CD4-positive, alpha-beta T cell (primary cell): ENCODE results near the gene STARD3. TPM values are rescaled to one million over a fixed set of nuclear protein-coding genes. Genes with fewer than 3 reads are reported as not detected.
"Not testable (repeated sequence)": the region's sequence is repeated elsewhere in the genome, so short reads cannot be mapped to it uniquely, and the experiment has no call there.

Source experiments
- ATAC-seq: fragments of 200-7000 bp; cut with Tn5 transposase; one replicate; pipeline ENCODE4 v1.10.0; 2022; ENCODE audit warnings: mild to moderate bottlenecking; ENCODE audit not compliant: poor library complexity
- CTCF ChIA-PET: fragments of 350-600 bp; sonication (Branson Sonifier 250); formaldehyde crosslinking; loops from one replicate; lab custom pipeline; 2021; ENCODE audit warnings: antibody characterized with exemption, inconsistent platforms; lab: Charles Lee
- POLR2A ChIA-PET: fragments of 350-600 bp; sonication (Branson Sonifier 250); formaldehyde crosslinking; loops from one replicate; lab custom pipeline; 2021; ENCODE audit warnings: antibody characterized with exemption, inconsistent platforms; lab: Charles Lee
- DNase-seq, 14 experiments: peaks; one replicate each; pipeline ENCODE4 v3.0.0-alpha.2; 2013 to 2020; ENCODE audit warnings: mixed read lengths in 2 of 14
- H3K27ac ChIP-seq, 2 donors: one replicate each; pipeline versions ENCODE4 v1.5.1 to v1.7.0; 2013; ENCODE audit warnings: low read length in 2 of 2, low read depth in 1 of 2, mild to moderate bottlenecking in 1 of 2
- H3K27me3 ChIP-seq, 2 experiments: 1 replicate in 1 of 2; 2 replicates in 1 of 2; pipeline versions ENCODE4 v1.6.1 to v1.7.0; 2013; ENCODE audit warnings: low read length in 2 of 2, control low read depth in 1 of 2, mild to moderate bottlenecking in 1 of 2, moderate library complexity in 1 of 2; ENCODE audit not compliant: insufficient read depth in 2 of 2, control insufficient read depth in 1 of 2
- H3K36me3 ChIP-seq: one replicate; pipeline ENCODE4 v1.6.1; 2013; ENCODE audit warnings: low read length, control low read depth; ENCODE audit not compliant: insufficient read depth
- H3K4me1 ChIP-seq: one replicate; pipeline ENCODE4 v1.6.1; 2013; ENCODE audit warnings: low read length, control low read depth; ENCODE audit not compliant: insufficient read depth
- H3K4me3 ChIP-seq: one replicate; pipeline ENCODE4 v1.5.1; 2013; ENCODE audit warnings: mild to moderate bottlenecking, low read length, moderate library complexity
- H3K9me3 ChIP-seq, 2 experiments: 1 replicate in 1 of 2; 2 replicates in 1 of 2; pipeline versions ENCODE4 v1.6.1 to v1.7.0; 2013; ENCODE audit warnings: low read length in 2 of 2, mild to moderate bottlenecking in 2 of 2, control low read depth in 1 of 2, moderate library complexity in 1 of 2; ENCODE audit not compliant: control insufficient read depth in 1 of 2, insufficient read depth in 1 of 2
- H3K27ac Mint-ChIP-seq: one replicate; pipeline ENCODE4 v1.8.0; 2020; ENCODE audit warnings: mixed read lengths
- H3K27me3 Mint-ChIP-seq: one replicate; pipeline ENCODE4 v1.8.0; 2021; ENCODE audit warnings: mixed read lengths
- H3K36me3 Mint-ChIP-seq: one replicate; pipeline ENCODE4 v1.8.0; 2021; ENCODE audit warnings: low read depth, mixed read lengths
- H3K4me1 Mint-ChIP-seq: one replicate; pipeline ENCODE4 v1.8.0; 2021; ENCODE audit warnings: low read depth, mixed read lengths
- H3K4me3 Mint-ChIP-seq: one replicate; pipeline ENCODE4 v1.8.0; 2020; ENCODE audit warnings: mild to moderate bottlenecking, mixed read lengths
- H3K9me3 Mint-ChIP-seq: one replicate; pipeline ENCODE4 v1.8.0; 2020; ENCODE audit warnings: mixed read lengths
- CTCF ChIP-seq: fragments of 200-600 bp; IDR thresholded peaks from one replicate; pipeline ENCODE4 v1.8.0; 2022; ENCODE audit warnings: antibody characterized with exemption, mild to moderate bottlenecking
- intact Hi-C, 2 experiments: fragments of 100-400 bp; cut with DNase I in 1 of 2; cut with micrococcal nuclease in 1 of 2; formaldehyde crosslinking; loops; one replicate each; pipeline versions ENCODE4 v1.15.1 to v1.9.0; 2023 to 2025; cut with DNase I, micrococcal nuclease
- total RNA-seq, 174 experiments: library from RNA in 2 of 174; stranded (reverse) in 2 of 174; gene quantifications; one replicate each; pipeline ENCODE4 v1.2.3 and lab custom pipeline; 2021 to 2026

Gene STARD3
- total RNA-seq, 2 experiments from 2014 or later: 96.5 to 99.9 TPM

DNA sequence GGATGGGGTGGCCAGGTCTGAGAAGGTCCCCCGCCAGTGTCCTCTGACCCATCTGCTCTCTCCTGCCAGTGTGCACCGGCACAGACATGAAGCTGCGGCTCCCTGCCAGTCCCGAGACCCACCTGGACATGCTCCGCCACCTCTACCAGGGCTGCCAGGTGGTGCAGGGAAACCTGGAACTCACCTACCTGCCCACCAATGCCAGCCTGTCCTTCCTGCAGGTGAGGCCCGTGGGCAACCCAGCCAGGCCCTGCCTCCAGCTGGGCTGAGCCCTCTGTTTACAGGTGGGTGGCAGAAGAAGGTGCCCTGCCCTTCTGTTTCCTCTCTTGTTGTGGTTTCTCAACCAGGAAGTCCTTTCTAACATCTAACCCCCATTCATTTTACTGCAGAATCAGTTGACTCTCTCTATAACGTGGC lies 70.0 kb downstream of the STARD3 start:
- H3K36me3 Mint-ChIP-seq: no peaks in the 10 kb centered on the region
- H3K9me3 Mint-ChIP-seq: no peaks in the 10 kb centered on the region
- ChIA-PET POLR2A (interaction anchor here (0.9 to 1.5 kb wide), 3 partner anchors 19 to 220 kb away, joined by 3 read pairs; partner anchors contain the start of genes LRRC3C, MIEN1, ORMDL3 and PGAP3), CTCF (no interaction called here)
- Histone ChIP-seq H3K9me3 (no peaks in the 10 kb centered on the region), H3K36me3 (no peaks in the 10 kb centered on the region), H3K4me1 (peaks cover 25% of the 10 kb centered on the region), H3K27ac (no peak overlapping the region), H3K4me3 (no peak overlapping the region), H3K27me3 (peaks cover 0 to under 1% of the 10 kb centered on the region in 2 experiments)
- DNase-seq: peak in 5 of 14 experiments; percentile 11 to 47 (median 35)
- peaks cover 9% of the 10 kb centered on the region for H3K4me1 Mint-ChIP-seq
- H3K27ac Mint-ChIP-seq: no peak overlapping the region
- TF ChIP-seq CTCF: no peak
- no peaks in the 10 kb centered on the region for H3K27me3 Mint-ChIP-seq
- intact Hi-C loops: no loop called here
- no peak overlapping the region for H3K4me3 Mint-ChIP-seq
- peak; percentile 68 for ATAC-seq

DNA sequence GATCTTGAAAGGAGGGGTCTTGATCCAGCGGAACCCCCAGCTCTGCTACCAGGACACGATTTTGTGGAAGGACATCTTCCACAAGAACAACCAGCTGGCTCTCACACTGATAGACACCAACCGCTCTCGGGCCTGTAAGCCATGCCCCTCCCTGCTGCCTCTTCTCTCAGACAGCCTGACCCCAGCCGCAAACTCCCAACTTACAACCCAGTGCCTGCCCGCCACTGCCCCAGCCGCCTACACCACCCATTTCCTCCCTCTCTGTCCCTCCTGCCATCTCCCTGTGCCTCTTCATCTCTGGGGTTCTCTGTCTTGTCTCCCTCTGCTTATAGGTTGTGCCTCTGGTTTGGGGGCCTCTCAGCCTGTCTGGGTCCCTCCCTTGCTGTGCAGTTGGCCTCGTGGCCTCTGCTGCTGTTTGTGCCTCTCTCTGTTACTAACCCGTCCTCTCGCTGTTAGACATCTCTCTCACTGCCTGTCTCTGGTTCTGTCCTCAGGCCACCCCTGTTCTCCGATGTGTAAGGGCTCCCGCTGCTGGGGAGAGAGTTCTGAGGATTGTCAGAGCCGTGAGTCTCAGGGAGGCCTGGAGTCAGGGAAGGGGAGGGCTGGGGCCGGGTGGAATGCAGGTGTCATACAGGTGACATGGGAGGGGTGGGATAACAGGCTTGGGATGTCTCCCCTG lies 72.5 kb downstream of the STARD3 start:
- no peaks in the 10 kb centered on the region for H3K36me3 ChIP-seq
- H3K27ac Mint-ChIP-seq: no peak overlapping the region
- H3K9me3 Mint-ChIP-seq: no peaks in the 10 kb centered on the region
- DNase-seq: peak in 2 of 14 experiments; percentile 6 to 21
- POLR2A ChIA-PET: no interaction called here
- H3K27me3 Mint-ChIP-seq: no peaks in the 10 kb centered on the region
- H3K4me1 Mint-ChIP-seq: peaks cover 9% of the 10 kb centered on the region
- no peaks in the 10 kb centered on the region for H3K9me3 ChIP-seq
- no peak overlapping the region for H3K4me3 ChIP-seq
- no peak overlapping the region for H3K27ac ChIP-seq
- no peaks in the 10 kb centered on the region for H3K27me3 ChIP-seq
- no peak for ATAC-seq
- intact Hi-C loops: no loop called here
- peaks cover 25% of the 10 kb centered on the region for H3K4me1 ChIP-seq
- no peak overlapping the region for H3K4me3 Mint-ChIP-seq
- CTCF ChIA-PET: no interaction called here
- TF ChIP-seq CTCF: no peak
- H3K36me3 Mint-ChIP-seq: no peaks in the 10 kb centered on the region

DNA sequence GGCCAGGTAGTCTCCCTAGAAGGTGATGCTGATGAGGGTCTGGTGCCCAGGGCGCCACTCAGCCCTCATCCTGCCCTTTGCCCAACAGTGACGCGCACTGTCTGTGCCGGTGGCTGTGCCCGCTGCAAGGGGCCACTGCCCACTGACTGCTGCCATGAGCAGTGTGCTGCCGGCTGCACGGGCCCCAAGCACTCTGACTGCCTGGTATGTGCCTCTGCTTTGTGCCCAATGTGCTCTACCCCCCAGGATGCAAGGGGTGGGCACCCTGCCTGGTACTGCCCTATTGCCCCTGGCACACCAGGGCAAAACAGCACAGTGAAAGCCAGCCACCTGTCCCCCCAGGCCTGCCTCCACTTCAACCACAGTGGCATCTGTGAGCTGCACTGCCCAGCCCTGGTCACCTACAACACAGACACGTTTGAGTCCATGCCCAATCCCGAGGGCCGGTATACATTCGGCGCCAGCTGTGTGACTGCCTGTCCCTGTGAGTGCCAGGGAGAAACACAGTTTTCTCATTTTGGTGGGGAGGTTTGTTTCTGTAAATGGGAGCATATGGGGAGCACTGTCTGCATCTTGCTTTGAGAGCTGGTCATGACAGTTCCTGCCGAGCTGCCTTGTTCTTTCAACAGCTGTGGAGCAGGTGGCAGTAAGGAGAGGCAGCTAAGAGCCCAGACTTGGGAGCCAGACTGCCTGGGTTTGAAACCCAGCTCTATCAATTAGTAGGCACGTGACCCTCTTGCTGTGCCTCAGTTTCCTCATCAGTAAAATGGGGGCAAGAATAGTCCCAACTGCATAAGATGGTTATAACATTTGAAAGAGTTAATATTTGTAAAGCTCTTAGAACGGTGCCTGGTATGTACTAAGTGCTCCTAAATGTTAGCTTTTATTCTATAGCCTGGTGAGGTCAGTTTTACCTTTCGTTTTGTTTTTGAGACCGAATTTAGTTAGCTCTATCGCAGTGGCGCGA lies 73.3 kb downstream of the STARD3 start:
- no peaks in the 10 kb centered on the region for H3K27me3 ChIP-seq
- no peaks in the 10 kb centered on the region for H3K9me3 Mint-ChIP-seq
- POLR2A ChIA-PET: interaction anchor here (1.0 kb wide), 1 partner anchor 20 kb away, joined by 3 read pairs; the partner anchor contains the start of gene MIEN1
- no peaks in the 10 kb centered on the region for H3K36me3 Mint-ChIP-seq
- CTCF ChIA-PET: interaction anchor here (1.0 kb wide), 1 partner anchor 28 kb away, joined by 4 read pairs; no protein-coding TSS in a partner anchor
- H3K27ac Mint-ChIP-seq: no peak overlapping the region
- no peaks in the 10 kb centered on the region for H3K36me3 ChIP-seq
- H3K9me3 ChIP-seq: no peaks in the 10 kb centered on the region
- H3K4me3 Mint-ChIP-seq: no peak overlapping the region
- H3K4me1 Mint-ChIP-seq: peaks cover 9% of the 10 kb centered on the region
- no peak for DNase-seq
- no peak overlapping the region for H3K27ac ChIP-seq
- no peak overlapping the region for H3K4me3 ChIP-seq
- no peak for ATAC-seq
- H3K27me3 Mint-ChIP-seq: no peaks in the 10 kb centered on the region
- no peak for TF ChIP-seq CTCF
- intact Hi-C loops: no loop called here
- peaks cover 25% of the 10 kb centered on the region for H3K4me1 ChIP-seq

DNA sequence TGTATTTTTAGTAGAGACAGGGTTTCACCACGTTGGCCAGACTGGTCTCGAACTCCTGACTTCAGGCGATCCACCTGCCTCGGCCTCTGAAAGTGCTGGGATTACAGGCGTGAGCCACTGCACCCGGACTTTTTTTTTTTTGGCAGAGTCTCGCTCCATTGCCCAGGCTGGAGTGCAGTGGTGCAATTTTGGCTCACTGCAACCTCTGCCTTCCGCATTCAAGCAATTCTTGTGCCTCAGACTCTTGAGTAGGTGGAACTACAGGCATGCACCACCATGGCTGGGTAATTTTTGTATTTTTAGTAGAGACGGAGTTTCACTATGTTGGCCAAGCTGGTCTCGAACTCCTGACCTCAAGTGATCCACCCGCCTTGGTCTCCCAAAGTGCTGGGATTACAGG lies 74.1 kb downstream of the STARD3 start:
- H3K4me1 Mint-ChIP-seq, H3K9me3 Mint-ChIP-seq, H3K27ac ChIP-seq, H3K27ac Mint-ChIP-seq, H3K4me3 Mint-ChIP-seq, H3K9me3 ChIP-seq, H3K27me3 Mint-ChIP-seq, DNase-seq, H3K4me3 ChIP-seq, H3K36me3 Mint-ChIP-seq, H3K27me3 ChIP-seq, H3K36me3 ChIP-seq, ATAC-seq, intact Hi-C loops: not testable (repeated sequence)
- ChIA-PET POLR2A (interaction anchor here (1.0 kb wide), 1 partner anchor 19 kb away, joined by 3 read pairs; the partner anchor contains the start of gene MIEN1), CTCF (interaction anchor here (1.0 kb wide), 1 partner anchor 29 kb away, joined by 4 read pairs; no protein-coding TSS in a partner anchor)
- H3K4me1 ChIP-seq: peaks cover 20% of the 10 kb centered on the region
